IMR-90 (cell line): ENCODE data around the gene STAT5B. TPM values are rescaled to one million over a fixed set of nuclear protein-coding genes. Genes with fewer than 3 reads are reported as not detected.
A peak's percentile ranks its signal among the peaks of the same experiment; 100 is the strongest.

ENCODE experiments used
- ATAC-seq: fragments of 200-7000 bp; cut with Tn5 transposase; 2 replicates; pipeline ENCODE4 v1.9.1; 2020; ENCODE audit warnings: low read depth, mild to moderate bottlenecking, moderate library complexity
- BruUV-seq: library from RNA; stranded (reverse); fragments of 400-500 nt; replicated peaks from 2 replicates; lab custom pipeline; 2021; lab: Mats Ljungman, UMichigan
- CTCF ChIA-PET: fragments of 300-600 bp; formaldehyde crosslinking; extraction: SDS; loops from one replicate; lab custom pipeline; 2021; ENCODE audit warnings: antibody characterized with exemption; lab: Yijun Ruan, JAX
- POLR2A ChIA-PET: fragments of 300-600 bp; sonication (Branson Sonifier 250); formaldehyde crosslinking; loops from one replicate; lab custom pipeline; 2022; ENCODE audit warnings: antibody characterized with exemption; ENCODE audit not compliant: unreplicated experiment; lab: Charles Lee
- DNase-seq: peaks from one replicate; pipeline ENCODE4 v3.0.0; 2013
- H2AFZ ChIP-seq: replicated peaks from 2 replicates; pipeline ENCODE3; 2013; ENCODE audit warnings: low read length, mild to moderate bottlenecking; ENCODE audit not compliant: poor library complexity
- H2AK5ac ChIP-seq: 2 replicates; pipeline ENCODE4 v1.6.1; 2013; ENCODE audit warnings: low read depth, low read length, inconsistent platforms
- H2AK9ac ChIP-seq: replicated peaks from 2 replicates; pipeline ENCODE3; 2013; ENCODE audit warnings: mild to moderate bottlenecking, low read depth, low read length, moderate library complexity; ENCODE audit not compliant: poor library complexity
- H2BK120ac ChIP-seq: 2 replicates; pipeline ENCODE4 v1.6.1; 2013; ENCODE audit warnings: low read depth, low read length, inconsistent platforms
- H2BK15ac ChIP-seq: 3 replicates; pipeline ENCODE4 v1.6.1; 2013; ENCODE audit warnings: low read depth, low read length, inconsistent platforms
- H2BK20ac ChIP-seq: 2 replicates; pipeline ENCODE4 v1.6.1; 2013; ENCODE audit warnings: low read depth, mild to moderate bottlenecking, inconsistent platforms, low read length, moderate library complexity
- H2BK5ac ChIP-seq: 2 replicates; pipeline ENCODE4 v1.6.1; 2013; ENCODE audit warnings: mild to moderate bottlenecking, low read depth, low read length, inconsistent platforms; ENCODE audit not compliant: poor library complexity, severe bottlenecking
- H3K14ac ChIP-seq: replicated peaks from 2 replicates; pipeline ENCODE4 v1.6.1; 2013; ENCODE audit warnings: low read depth, low read length, inconsistent platforms
- H3K18ac ChIP-seq: 2 replicates; pipeline ENCODE4 v1.6.1; 2013; ENCODE audit warnings: low read depth, low read length, control low read depth
- H3K23ac ChIP-seq: 2 replicates; pipeline ENCODE4 v1.6.1; 2013; ENCODE audit warnings: low read depth, low read length, inconsistent platforms
- H3K27ac ChIP-seq: 2 replicates; pipeline ENCODE4 v1.5.1; 2013; ENCODE audit warnings: mild to moderate bottlenecking, control low read depth, low read length; ENCODE audit not compliant: insufficient read depth
- H3K27me3 ChIP-seq: 2 replicates; pipeline ENCODE4 v1.6.1; 2013; ENCODE audit warnings: low read length; ENCODE audit not compliant: control insufficient read depth, insufficient read depth
- H3K36me3 ChIP-seq: 2 replicates; pipeline ENCODE4 v1.6.1; 2013; ENCODE audit warnings: low read length, mixed read lengths; ENCODE audit not compliant: control insufficient read depth, insufficient read depth
- H3K4ac ChIP-seq: 2 replicates; pipeline ENCODE4 v1.6.1; 2013; ENCODE audit warnings: low read depth, low read length, inconsistent platforms
- H3K4me1 ChIP-seq: 2 replicates; pipeline ENCODE4 v1.6.1; 2013; ENCODE audit warnings: low read length, mixed read lengths; ENCODE audit not compliant: control insufficient read depth, insufficient read depth
- H3K4me2 ChIP-seq: 2 replicates; pipeline ENCODE4 v1.6.1; 2013; ENCODE audit warnings: low read depth, mild to moderate bottlenecking, control low read depth, low read length, moderate library complexity
- H3K4me3 ChIP-seq: 2 replicates; pipeline ENCODE4 v1.5.1; 2013; ENCODE audit warnings: low read depth, mild to moderate bottlenecking, control low read depth, low read length, moderate library complexity; ENCODE audit not compliant: insufficient read depth
- H3K56ac ChIP-seq: 2 replicates; pipeline ENCODE4 v1.6.1; 2013; ENCODE audit warnings: low read length, inconsistent platforms; ENCODE audit not compliant: insufficient read depth; ENCODE audit errors: extremely low read depth
- H3K79me1 ChIP-seq, 2 experiments: 2 replicates each; pipeline ENCODE4 v1.6.1; 2013; ENCODE audit warnings: low read length in 2 of 2, inconsistent platforms in 1 of 2, low read depth in 1 of 2
- H3K9ac ChIP-seq: 2 replicates; pipeline ENCODE4 v1.6.1; 2013; ENCODE audit warnings: low read depth, low read length, control low read depth
- H3K9me1 ChIP-seq: 2 replicates; pipeline ENCODE4 v1.6.1; 2013; ENCODE audit warnings: low read length, inconsistent platforms; ENCODE audit not compliant: insufficient read depth
- H3K9me3 ChIP-seq: 2 replicates; pipeline ENCODE4 v1.6.1; 2013; ENCODE audit warnings: low read length; ENCODE audit not compliant: control insufficient read depth, insufficient read depth
- H4K20me1 ChIP-seq: 2 replicates; pipeline ENCODE4 v1.6.1; 2013; ENCODE audit warnings: low read length, inconsistent platforms; ENCODE audit not compliant: insufficient read depth
- H4K5ac ChIP-seq: 2 replicates; pipeline ENCODE4 v1.6.1; 2013; ENCODE audit warnings: mild to moderate bottlenecking, low read depth, low read length, control low read depth
- H4K8ac ChIP-seq, 2 experiments: 2 replicates each; pipeline ENCODE4 v1.6.1; 2013; ENCODE audit warnings: low read depth in 2 of 2, low read length in 2 of 2, control low read depth in 1 of 2, inconsistent platforms in 1 of 2
- H4K91ac ChIP-seq: 2 replicates; pipeline ENCODE4 v1.6.1; 2013; ENCODE audit warnings: low read depth, low read length, inconsistent platforms; ENCODE audit not compliant: insufficient read depth
- BHLHE40 ChIP-seq: fragments of 150-350 bp; IDR thresholded peaks from 2 replicates; pipeline ENCODE4 v1.6.1; 2016; ENCODE audit warnings: mild to moderate bottlenecking, low read depth, low read length
- MXI1 ChIP-seq: IDR thresholded peaks from 2 replicates; pipeline ENCODE4 v1.6.1; 2012; ENCODE audit warnings: low read depth, mild to moderate bottlenecking, low read length, moderate library complexity, borderline replicate concordance
- WGBS, 2 experiments: methylation state at CpG; one replicate each; pipeline versions ENCODE4 v1.1.5 to v1.1.7; 2013; ENCODE audit warnings: missing lambda C conversion rate in 2 of 2; ENCODE audit not compliant: insufficient read length in 1 of 2; ENCODE audit errors: extremely low coverage in 2 of 2; 5-methylcytosine and 5-hydroxymethylcytosine counted together
- dilution Hi-C: fragments of 300-500 bp; cut with HindIII; formaldehyde crosslinking; loops from one replicate; pipeline ENCODE4 v1.14.3; 2018; ENCODE audit warnings: low sequenced_read_pairs; ENCODE audit not compliant: unreplicated experiment
- in situ Hi-C: fragments of 300-500 bp; cut with MboI; formaldehyde crosslinking; loops from 3 replicates; pipeline ENCODE4 v1.14.3; 2019; ENCODE audit warnings: low sequenced_read_pairs, inconsistent platforms, mixed read lengths
- intact Hi-C: fragments of 100-400 bp; cut with micrococcal nuclease; formaldehyde crosslinking; loops from 2 replicates; pipeline ENCODE4 v1.10.0; 2022
- polyA plus RNA-seq, 3 experiments: library from polyadenylated mRNA; depleted of rRNA; stranded (reverse); fragments of >200 nt; gene quantifications; 2 replicates each; pipeline ENCODE4 v1.2.3, GENCODE V29; 2012; ENCODE audit warnings: low replicate concordance in 1 of 3
- total RNA-seq: library from RNA; depleted of rRNA; stranded (reverse); fragments of >200 nt; gene quantifications from 2 replicates; pipeline ENCODE4 v1.2.3, GENCODE V29; 2012

STAT5B gene
- total and polyA plus RNA-seq, 2 of the 4 experiments (the other 2 are of a cell fraction) = 24.4 to 29.6 TPM

DNA sequence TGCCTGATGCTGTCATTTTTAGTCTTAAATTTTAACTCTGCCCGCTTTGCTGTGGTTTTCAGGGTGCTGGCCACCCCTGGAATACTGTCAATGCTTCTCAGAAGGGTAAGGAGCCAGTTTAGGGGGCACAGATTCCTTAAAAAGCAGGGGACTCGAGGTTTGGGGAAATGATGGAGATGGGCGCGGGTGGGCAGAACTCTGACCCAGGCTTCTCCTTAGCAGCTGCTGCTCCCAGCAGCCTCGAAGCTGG, 35.8 kb upstream of the STAT5B start:
- no peak overlapping the region for H3K9ac ChIP-seq
- no peak overlapping the region for H4K5ac ChIP-seq
- in situ Hi-C loops (no loop called here), intact Hi-C loops (no loop called here), dilution Hi-C loops (no loop called here)
- BruUV-seq = no TSS peak
- no peak overlapping the region for H3K56ac ChIP-seq
- peaks cover 11% of the 10 kb centered on the region for H3K4me1 ChIP-seq
- H2BK5ac ChIP-seq = peak overlapping the region; percentile 10
- no peak overlapping the region; the same call in 1 of the 2 replicates for H4K91ac ChIP-seq
- no peak overlapping the region for H2BK20ac ChIP-seq
- no peak overlapping the region for H3K23ac ChIP-seq
- no peak overlapping the region for H2AK5ac ChIP-seq
- H3K4me3 ChIP-seq = no peak overlapping the region
- H2AK9ac ChIP-seq = peak overlapping the region; percentile 7
- ATAC-seq (no peak), DNase-seq (no peak)
- no peaks in the 10 kb centered on the region for H3K9me3 ChIP-seq
- H2BK120ac ChIP-seq = 0 out of 2 replicates have a peak overlapping the region, but pooled peaks have one; percentile 2
- H3K27me3 ChIP-seq = no peaks in the 10 kb centered on the region
- TF ChIP-seq BHLHE40 (no peak), MXI1 (0 out of 2 replicates have a peak, but pooled peaks have one; percentile 10)
- no peak overlapping the region for H2BK15ac ChIP-seq
- H3K18ac ChIP-seq = no peak overlapping the region
- H4K20me1 ChIP-seq = no peaks in the 10 kb centered on the region
- ChIA-PET CTCF (interaction anchor here (0.6 to 1.5 kb wide), 3 partner anchors 13 to 144 kb away, joined by 3 to 4 read pairs (median 3); no protein-coding TSS in a partner anchor), POLR2A (interaction anchor here (0.5 to 0.6 kb wide), 3 partner anchors 208 to 325 kb away, joined by 3 to 17 read pairs (median 4); no protein-coding TSS in a partner anchor)
- H4K8ac ChIP-seq = peak overlapping the region in 1 of 2 experiments; percentile 13; a peak in 1 of 4 replicates
- H3K14ac ChIP-seq = no peak overlapping the region
- H3K4ac ChIP-seq = peak overlapping the region; percentile 24; the same call in 1 of the 2 replicates
- no peaks in the 10 kb centered on the region for H3K9me1 ChIP-seq
- 0 out of 4 replicates have a peak, but pooled peaks cover 0 to 11% of the 10 kb centered on the region in 2 experiments for H3K79me1 ChIP-seq
- peaks cover 36% of the 10 kb centered on the region for H3K36me3 ChIP-seq
- peak overlapping the region; percentile 73 for H2AFZ ChIP-seq
- H3K27ac ChIP-seq = peak overlapping the region; percentile 30; the same call in 1 of the 2 replicates
- H3K4me2 ChIP-seq = no peak overlapping the region
- 10% methylated on average over 4 of the region's 5 CpGs; no CpG with 5 or more reads in 1 of the 2 experiments for WGBS, 2 experiments
